SK-N-SH (cell line): ENCODE measurements around the gene ACVRL1. TPM values are rescaled to one million over a fixed set of nuclear protein-coding genes. Genes with fewer than 3 reads are reported as not detected.

Experiments
- CTCF ChIA-PET: fragments of 300-600, 350-600 bp; formaldehyde crosslinking; extraction: SDS; loops from one replicate; lab custom pipeline; 2021; lab: Yijun Ruan, JAX
- POLR2A ChIA-PET: fragments of 350-600 bp; sonication (Branson Sonifier 250); formaldehyde crosslinking; extraction: SDS; loops from one replicate; lab custom pipeline; 2020; ENCODE audit warnings: antibody characterized with exemption, inconsistent platforms; lab: Yijun Ruan, JAX
- DNase-seq: peaks from one replicate; pipeline ENCODE4 v3.0.0; 2012
- H2AFZ ChIP-seq: fragments of 200-600 bp; sonication (generic); 2 replicates; pipeline ENCODE4 v1.8.1; 2016; ENCODE audit warnings: antibody characterized with exemption, mild to moderate bottlenecking, low read depth
- H3F3A ChIP-seq: fragments of 200-600 bp; sonication (generic); replicated peaks from 2 replicates; pipeline ENCODE3; 2016; ENCODE audit warnings: antibody characterized with exemption, mild to moderate bottlenecking; ENCODE audit not compliant: insufficient read depth
- H3K27ac ChIP-seq, 2 experiments: fragments of 200-500 bp in 1 of 2; fragments of 200-600 bp in 1 of 2; sonication (Bioruptor generic) in 1 of 2; sonication (generic), shearing (Covaris generic) in 1 of 2; 2 replicates each; pipeline versions ENCODE4 v1.5.1 to v1.6.1; 2014 to 2016; ENCODE audit warnings: low read depth in 2 of 2, inconsistent platforms in 1 of 2, low read length in 1 of 2, mild to moderate bottlenecking in 1 of 2, mixed read lengths in 1 of 2
- H3K27me3 ChIP-seq: fragments of 200-600 bp; sonication (generic), shearing (Covaris generic); 2 replicates; pipeline ENCODE4 v1.6.1; 2016; ENCODE audit warnings: mixed run types; ENCODE audit not compliant: insufficient read depth
- H3K36me3 ChIP-seq, 2 experiments: fragments of 200-500 bp in 1 of 2; fragments of 200-600 bp in 1 of 2; sonication (Bioruptor generic) in 1 of 2; sonication (generic) in 1 of 2; replicated peaks in 1 of 2; 2 replicates each; pipeline versions ENCODE3 to v1.5.1; 2014 to 2016; ENCODE audit warnings: low read length in 1 of 2, mild to moderate bottlenecking in 1 of 2; ENCODE audit not compliant: insufficient read depth in 2 of 2, control insufficient read depth in 1 of 2
- H3K4me1 ChIP-seq, 2 experiments: fragments of 200-500 bp in 1 of 2; fragments of 200-600 bp in 1 of 2; sonication (Bioruptor generic) in 1 of 2; sonication (generic), shearing (Covaris generic) in 1 of 2; 2 replicates each; pipeline versions ENCODE4 v1.5.1 to v1.6.1; 2014 to 2016; ENCODE audit warnings: low read depth in 1 of 2, low read length in 1 of 2, mixed run types in 1 of 2; ENCODE audit not compliant: insufficient read depth in 2 of 2, control insufficient read depth in 1 of 2
- H3K4me2 ChIP-seq: fragments of 200-600 bp; sonication (generic), shearing (Covaris generic); 2 replicates; pipeline ENCODE4 v1.6.1; 2017; ENCODE audit warnings: mixed run types
- H3K4me3 ChIP-seq, 2 experiments: fragments of 200-500 bp in 1 of 2; fragments of 200-600 bp in 1 of 2; sonication (Bioruptor generic) in 1 of 2; sonication (generic), shearing (Covaris generic) in 1 of 2; 2 replicates each; pipeline versions ENCODE4 v1.5.1 to v1.8.1; 2014 to 2016; ENCODE audit warnings: low read depth in 2 of 2, inconsistent platforms in 1 of 2, low read length in 1 of 2, mild to moderate bottlenecking in 1 of 2, mixed read lengths in 1 of 2, moderate library complexity in 1 of 2
- H3K79me2 ChIP-seq: fragments of 200-600 bp; sonication (generic); 2 replicates; pipeline ENCODE4 v1.8.1; 2017; ENCODE audit warnings: mild to moderate bottlenecking; ENCODE audit not compliant: insufficient read depth
- H3K9ac ChIP-seq: fragments of 200-600 bp; sonication (generic); 2 replicates; pipeline ENCODE4 v1.6.1; 2017; ENCODE audit warnings: mixed run types
- H3K9me2 ChIP-seq: fragments of 200-600 bp; sonication (generic); 2 replicates; pipeline ENCODE4 v1.6.1; 2017; ENCODE audit warnings: mixed run types
- H3K9me3 ChIP-seq: fragments of 200-600 bp; sonication (generic); 2 replicates; pipeline ENCODE4 v1.6.1; 2017; ENCODE audit warnings: mixed run types, mild to moderate bottlenecking, moderate library complexity
- H4K20me1 ChIP-seq: fragments of 200-600 bp; sonication (generic); 2 replicates; pipeline ENCODE4 v1.6.1; 2017; ENCODE audit warnings: mild to moderate bottlenecking, mixed run types; ENCODE audit not compliant: insufficient read depth
- EZH2phosphoT487 ChIP-seq: fragments of 200-600 bp; sonication (generic); IDR thresholded peaks from 2 replicates; pipeline ENCODE4 v1.6.1; 2017; ENCODE audit warnings: low read depth, mixed run types, mild to moderate bottlenecking, antibody characterized with exemption, moderate library complexity, borderline replicate concordance
- FOSL2 ChIP-seq: IDR thresholded peaks from 2 replicates; pipeline ENCODE4 v1.4.0; 2012; ENCODE audit warnings: low read depth, mild to moderate bottlenecking, moderate library complexity, borderline replicate concordance
- FOXJ3 ChIP-seq: sonication (generic); formaldehyde crosslinking; IDR thresholded peaks from 2 replicates; pipeline ENCODE4 v1.5.1; 2020; ENCODE audit warnings: mild to moderate bottlenecking, missing genetic modification reagents
- MAX ChIP-seq: IDR thresholded peaks from 2 replicates; pipeline ENCODE4 v1.4.0; 2012; ENCODE audit warnings: low read depth
- NFIC ChIP-seq: IDR thresholded peaks from 2 replicates; pipeline ENCODE4 v1.4.0; 2012; ENCODE audit warnings: borderline replicate concordance
- NRF1 ChIP-seq: IDR thresholded peaks from 2 replicates; pipeline ENCODE4 v1.6.1; 2012; ENCODE audit warnings: low read depth, mild to moderate bottlenecking, low read length
- PBX3 ChIP-seq: IDR thresholded peaks from 2 replicates; pipeline ENCODE4; 2012
- RCOR1 ChIP-seq: fragments of 150-350 bp; IDR thresholded peaks from 2 replicates; pipeline ENCODE4 v1.6.1; 2017; ENCODE audit warnings: antibody characterized with exemption, low read length
- REST ChIP-seq: IDR thresholded peaks from 2 replicates; pipeline ENCODE4 v1.6.1; 2012; ENCODE audit warnings: mild to moderate bottlenecking, low read depth, low read length, moderate library complexity
- RFX5 ChIP-seq: IDR thresholded peaks from 2 replicates; pipeline ENCODE4 v1.6.1; 2012; ENCODE audit warnings: mild to moderate bottlenecking, improper control_type of control experiment, low read length
- SIN3A ChIP-seq: IDR thresholded peaks from 2 replicates; pipeline ENCODE4 v1.6.1; 2012; ENCODE audit warnings: low read depth, mild to moderate bottlenecking, low read length, moderate library complexity, borderline replicate concordance
- SMC3 ChIP-seq: IDR thresholded peaks from 2 replicates; pipeline ENCODE4 v1.6.1; 2012; ENCODE audit warnings: low read depth, low read length, improper control_type of control experiment
- TAF1 ChIP-seq: IDR thresholded peaks from 2 replicates; pipeline ENCODE4 v1.6.1; 2012; ENCODE audit warnings: low read depth, mild to moderate bottlenecking, low read length, moderate library complexity, borderline replicate concordance
- TEAD4 ChIP-seq: IDR thresholded peaks from 2 replicates; pipeline ENCODE4 v1.4.0; 2012; ENCODE audit warnings: mild to moderate bottlenecking, borderline replicate concordance; ENCODE audit not compliant: insufficient read depth
- YY1 ChIP-seq: IDR thresholded peaks from 2 replicates; pipeline ENCODE4 v1.4.0; 2012; ENCODE audit warnings: low read depth, mild to moderate bottlenecking
- ZBTB33 ChIP-seq: IDR thresholded peaks from 2 replicates; pipeline ENCODE4 v1.4.0; 2012; ENCODE audit warnings: low read depth, borderline replicate concordance
- WGBS: methylation state at CpG from one replicate; pipeline ENCODE4 v1.1.6; 2017; ENCODE audit warnings: low lambda C conversion rate; 5-methylcytosine and 5-hydroxymethylcytosine counted together
- polyA plus RNA-seq, 3 experiments: library from polyadenylated mRNA; depleted of rRNA; stranded (reverse); fragments of >200 nt; gene quantifications; 2 replicates each; pipeline ENCODE4 v1.2.3, GENCODE V29; 2012

The ACVRL1 gene
- polyA plus RNA-seq, 1 of the 3 experiments (the other 2 are of a cell fraction): 0.07 TPM

GRCh38 chr12:51961834-51962233 is 54.5 kb downstream of the ACVRL1 start:
- WGBS: 40% methylated on average over 1 of the region's 1 CpG
- peaks cover 5% of the 10 kb centered on the region; the same call in 1 of the 2 replicates for H4K20me1 ChIP-seq
- H3K9me2 ChIP-seq: no peaks in the 10 kb centered on the region
- H2AFZ ChIP-seq: no peak overlapping the region
- no peaks in the 10 kb centered on the region for H3K36me3 ChIP-seq
- H3K79me2 ChIP-seq: peaks cover 35% of the 10 kb centered on the region
- DNase-seq: no peak
- no peak overlapping the region for H3K27ac ChIP-seq
- no peak overlapping the region for H3K4me3 ChIP-seq
- CTCF ChIA-PET: interaction anchor here (0.7 to 3.7 kb wide), 7 partner anchors 8 to 67 kb away, joined by 3 to 25 read pairs (median 4); no protein-coding TSS in a partner anchor
- no peaks in the 10 kb centered on the region for H3F3A ChIP-seq
- H3K27me3 ChIP-seq: no peaks in the 10 kb centered on the region
- no peaks in the 10 kb centered on the region for H3K9me3 ChIP-seq
- no peak for TF ChIP-seq MAX
- TF ChIP-seq PBX3: no peak
- no peak for TF ChIP-seq FOXJ3
- no peak for TF ChIP-seq YY1
- TF ChIP-seq TAF1: no peak
- no peak for TF ChIP-seq NFIC
- no peak for TF ChIP-seq FOSL2
- no peak for TF ChIP-seq REST
- TF ChIP-seq RFX5: no peak
- no peak for TF ChIP-seq SIN3A
- TF ChIP-seq EZH2phosphoT487: no peak
- no peak for TF ChIP-seq SMC3
- TF ChIP-seq, all 33 proteins: peak for 0
- POLR2A ChIA-PET: no interaction called here
- peaks cover 0 to 7% of the 10 kb centered on the region in 2 experiments; a peak in 1 of 4 replicates for H3K4me1 ChIP-seq
- H3K4me2 ChIP-seq: no peak overlapping the region
- H3K9ac ChIP-seq: no peak overlapping the region

GRCh38 chr12:51962737-51963136 is 55.4 kb downstream of the ACVRL1 start:
- Histone ChIP-seq H4K20me1 (peaks cover 5% of the 10 kb centered on the region; the same call in 1 of the 2 replicates), H3K36me3 (no peaks in the 10 kb centered on the region), H3K27me3 (no peaks in the 10 kb centered on the region), H2AFZ (no peak overlapping the region), H3K4me1 (peaks cover 0 to 7% of the 10 kb centered on the region in 2 experiments; a peak in 1 of 4 replicates), H3K79me2 (peaks cover 29% of the 10 kb centered on the region), H3K9ac (no peak overlapping the region), H3K9me3 (no peaks in the 10 kb centered on the region), H3K4me3 (no peak overlapping the region), H3K4me2 (no peak overlapping the region), H3K27ac (no peak overlapping the region), H3F3A (no peaks in the 10 kb centered on the region), H3K9me2 (no peaks in the 10 kb centered on the region)
- ChIA-PET CTCF (interaction anchor here (0.7 to 3.7 kb wide), 8 partner anchors 8 to 68 kb away, joined by 3 to 25 read pairs (median 3); no protein-coding TSS in a partner anchor), POLR2A (no interaction called here)
- no peak for DNase-seq
- 97% methylated on average over 3 of the region's 3 CpGs for WGBS
- TF ChIP-seq RFX5 (no peak), REST (no peak), RCOR1 (no peak), NRF1 (no peak), TEAD4 (no peak), EZH2phosphoT487 (no peak), ZBTB33 (no peak)
